IPS-NIHi11 (cell line): ENCODE results near the gene COX7A2L.
A peak's percentile ranks its signal among the peaks of the same experiment; 100 is the strongest.
"Not testable (repeated sequence)": the region's sequence is repeated elsewhere in the genome, so short reads cannot be mapped to it uniquely, and the experiment has no call there.

ENCODE experiments used
- DNase-seq: peaks from one replicate; pipeline ENCODE4 v3.0.0; 2012; ENCODE audit warnings: mixed read lengths, low spot score

The COX7A2L gene, protein sequence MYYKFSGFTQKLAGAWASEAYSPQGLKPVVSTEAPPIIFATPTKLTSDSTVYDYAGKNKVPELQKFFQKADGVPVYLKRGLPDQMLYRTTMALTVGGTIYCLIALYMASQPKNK

DNA sequence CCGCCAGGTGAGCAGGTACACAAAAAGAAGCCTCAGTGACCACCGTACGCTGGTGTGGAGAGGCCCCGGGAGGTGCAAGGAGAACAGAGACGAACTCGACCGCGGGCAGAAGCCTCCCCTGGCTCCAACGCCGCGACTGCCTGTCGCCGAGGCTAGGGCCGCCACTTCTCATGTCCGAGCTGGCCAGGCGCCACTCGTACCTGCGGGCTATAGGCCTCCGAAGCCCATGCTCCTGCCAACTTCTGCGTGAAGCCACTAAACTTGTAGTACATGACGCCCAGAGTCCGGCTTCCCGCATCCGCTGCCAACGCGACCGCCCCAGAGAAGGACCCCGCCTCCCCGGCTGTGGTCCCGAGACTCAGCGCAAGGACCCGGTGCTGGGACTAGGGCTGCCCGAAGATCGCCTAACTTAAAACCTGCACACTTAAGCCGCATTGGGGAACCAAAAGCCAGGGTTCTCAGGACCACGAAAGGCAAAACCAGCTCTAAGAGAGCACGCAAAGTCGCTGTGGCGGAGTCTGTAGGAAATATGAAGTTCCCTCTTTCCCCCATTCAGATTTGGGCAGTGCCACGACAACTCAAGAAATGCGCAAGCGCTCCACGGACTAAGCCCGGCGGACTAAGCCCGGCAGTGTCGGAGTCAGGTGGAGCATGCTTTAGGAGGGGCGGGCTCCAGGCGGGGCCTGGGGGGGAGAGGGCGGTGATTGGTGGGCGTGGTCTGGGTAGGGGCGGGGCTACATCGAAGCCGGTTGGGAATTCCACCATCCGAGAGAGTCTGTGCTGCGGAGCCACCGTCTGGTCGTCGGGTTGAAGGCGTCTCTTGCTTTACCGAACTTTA is at the start of gene COX7A2L:
COX7A2L (minus strand) TSS at position 328 of the 838 bp plus-strand sequence; CDS start at position 272, 56 bp downstream.
- peak; percentile 98 for DNase-seq

DNA sequence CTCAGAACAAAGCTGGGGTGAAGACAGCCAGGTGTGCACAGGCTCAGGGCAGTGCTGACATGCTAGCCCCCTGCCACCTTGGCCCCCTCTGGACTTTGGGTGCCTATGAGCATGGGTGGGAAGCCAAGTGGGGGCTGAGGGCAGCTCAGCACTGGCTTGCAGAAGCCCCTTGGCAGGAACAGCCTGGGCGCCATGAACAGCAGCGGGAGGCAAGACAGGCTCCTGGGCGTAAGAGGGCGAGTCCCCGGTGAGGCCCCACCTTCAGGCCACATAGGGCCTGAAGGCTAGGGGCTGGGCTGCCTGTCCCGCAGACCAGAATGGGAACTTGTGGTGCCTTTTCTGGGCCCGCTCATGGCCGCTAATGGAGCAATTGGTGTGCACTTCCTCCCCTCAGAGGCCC is 47.0 kb upstream of the COX7A2L start:
- DNase-seq = no peak

DNA sequence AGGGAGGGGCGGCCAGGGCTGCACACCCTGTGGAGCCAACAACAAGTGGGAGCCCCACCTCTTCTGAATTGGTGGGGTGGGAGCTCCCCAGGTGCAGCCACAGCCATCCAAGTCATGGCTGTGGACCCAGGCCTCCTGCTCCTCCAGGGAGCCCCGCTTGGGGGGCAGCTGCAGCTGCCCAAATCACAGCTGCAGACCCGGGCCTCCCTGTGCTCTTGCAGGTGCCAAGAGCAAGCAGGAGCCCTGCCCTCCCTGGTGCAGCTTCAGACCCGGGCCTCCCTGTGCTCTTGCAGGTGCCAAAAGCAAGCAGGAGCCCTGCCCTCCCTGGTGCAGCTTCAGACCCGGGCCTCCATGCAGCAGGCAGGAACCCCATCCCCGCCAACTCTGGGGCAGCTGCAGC is 46.5 kb upstream of the COX7A2L start:
- no peak for DNase-seq

DNA sequence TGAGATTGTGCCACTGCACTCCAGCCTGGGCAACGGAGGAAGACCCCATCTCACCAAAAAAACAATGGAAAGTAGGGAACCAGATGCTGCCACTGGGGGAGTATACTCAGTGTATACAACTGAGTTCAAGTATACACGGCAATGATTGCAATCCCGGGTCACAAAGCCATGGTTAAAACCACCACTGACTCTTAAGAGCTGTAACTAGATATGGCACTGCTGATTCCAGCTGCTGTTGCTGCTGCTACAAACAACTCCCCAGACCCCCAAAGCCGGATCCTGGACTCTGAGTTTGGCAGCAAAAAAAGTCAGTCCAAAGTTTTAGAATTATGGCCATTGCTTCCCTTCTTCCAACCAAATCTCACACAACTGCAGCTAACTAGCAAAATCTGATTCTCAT is 43.7 kb upstream of the COX7A2L start:
- DNase-seq = no peak

DNA sequence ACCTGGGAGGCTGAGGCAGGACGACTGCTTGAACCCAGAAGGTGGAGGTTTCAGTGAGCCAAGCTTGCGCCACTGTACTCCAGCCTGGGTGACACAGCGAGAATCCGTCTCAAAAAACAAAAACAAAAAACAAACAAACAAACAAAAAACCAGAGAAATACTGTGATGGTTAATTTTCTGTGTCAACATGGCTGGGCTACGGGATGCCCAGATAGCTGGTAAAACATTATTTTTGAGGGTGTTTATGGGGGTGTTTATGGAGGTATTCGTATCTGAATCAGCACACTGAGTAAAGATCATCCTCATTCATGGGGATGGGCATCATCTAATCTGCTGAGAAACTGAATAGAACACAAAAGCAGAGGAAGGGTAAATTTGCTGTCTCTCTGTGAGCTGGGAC is 40.8 kb upstream of the COX7A2L start:
- no peak for DNase-seq

DNA sequence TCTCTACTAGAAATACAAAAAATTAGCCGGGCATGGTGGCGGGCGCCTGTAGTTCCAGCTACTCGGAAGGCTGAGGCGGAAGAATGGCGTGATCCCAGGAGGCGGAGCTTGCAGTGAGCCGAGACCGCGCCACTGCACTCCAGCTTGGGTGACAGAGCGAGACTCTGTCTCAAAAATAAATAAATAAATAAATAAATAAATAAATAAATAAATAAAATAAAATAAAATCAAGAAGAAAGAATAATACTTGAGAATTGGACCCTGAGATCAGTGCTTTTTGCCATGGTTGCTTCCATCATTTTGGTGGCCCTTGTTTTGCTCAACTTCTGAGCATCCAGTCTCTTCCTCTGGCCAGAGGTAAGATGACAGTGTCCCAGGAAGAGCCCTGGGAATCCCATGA is 37.0 kb upstream of the COX7A2L start:
- DNase-seq = not testable (repeated sequence)

DNA sequence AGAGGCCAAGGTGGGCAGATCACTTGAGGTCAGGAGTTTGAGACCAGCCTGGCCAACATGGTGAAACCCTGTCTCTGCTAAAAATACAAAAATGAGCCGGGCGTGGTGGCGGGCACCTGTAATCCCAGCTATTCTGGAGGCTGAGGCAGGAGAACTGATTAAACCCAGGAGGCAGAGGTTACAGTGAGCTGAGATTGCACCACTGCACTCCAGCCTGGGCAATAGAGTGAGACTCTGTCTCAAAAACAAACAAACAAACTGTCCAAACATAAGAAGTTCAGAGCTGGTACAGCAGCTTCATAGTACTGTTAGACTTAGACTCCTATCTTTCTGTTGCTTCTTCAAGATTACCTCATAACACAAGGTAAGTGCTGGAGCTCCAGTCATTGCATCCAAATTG is 32.3 kb upstream of the COX7A2L start:
- DNase-seq = not testable (repeated sequence)

DNA sequence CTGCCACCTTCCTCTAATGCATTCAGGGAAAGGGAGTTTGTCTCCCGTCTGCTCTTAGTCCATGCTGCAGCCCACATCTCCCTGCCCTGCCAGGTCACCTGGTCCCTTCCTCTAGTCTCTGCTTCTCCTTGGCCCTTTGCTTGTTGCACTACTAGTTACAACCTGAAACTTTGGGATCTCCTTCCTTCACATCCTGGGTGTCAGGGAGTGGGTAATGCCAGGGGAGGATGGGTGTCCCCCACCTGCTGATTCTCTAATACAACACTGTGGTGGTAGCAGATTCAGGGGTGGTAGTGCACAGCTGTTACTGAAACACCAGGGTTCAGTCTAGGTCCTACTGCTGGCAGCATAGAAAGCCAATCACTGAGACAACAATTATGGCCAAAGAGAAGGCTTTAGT is 31.2 kb upstream of the COX7A2L start:
- DNase-seq = no peak

DNA sequence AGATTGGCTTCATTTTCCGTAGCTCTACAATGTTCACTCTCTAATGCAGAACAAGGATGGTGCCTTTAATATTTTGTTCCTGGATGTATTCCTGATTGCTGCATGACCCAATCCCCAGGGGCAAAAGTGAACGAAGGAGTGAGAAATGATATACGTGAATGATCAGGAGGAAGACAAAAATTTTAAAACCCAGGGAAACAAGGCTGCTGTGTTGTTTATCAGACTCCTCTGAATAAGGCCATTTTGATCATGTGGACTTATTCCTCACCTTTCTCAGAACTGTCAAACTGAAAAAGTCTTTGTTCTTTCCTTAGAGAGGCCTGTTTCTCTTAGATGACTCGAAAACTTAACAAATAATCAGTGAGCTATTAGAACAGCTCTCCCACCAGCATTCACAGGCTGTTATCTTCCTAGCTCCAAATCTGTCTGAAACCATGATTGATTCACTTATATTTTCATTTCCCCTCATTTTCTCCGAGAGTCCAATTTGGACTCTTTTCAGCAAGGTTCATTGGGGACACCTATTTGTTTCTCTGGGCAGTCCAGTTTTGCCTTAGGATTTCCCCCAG is 29.5 kb upstream of the COX7A2L start:
- DNase-seq = no peak

DNA sequence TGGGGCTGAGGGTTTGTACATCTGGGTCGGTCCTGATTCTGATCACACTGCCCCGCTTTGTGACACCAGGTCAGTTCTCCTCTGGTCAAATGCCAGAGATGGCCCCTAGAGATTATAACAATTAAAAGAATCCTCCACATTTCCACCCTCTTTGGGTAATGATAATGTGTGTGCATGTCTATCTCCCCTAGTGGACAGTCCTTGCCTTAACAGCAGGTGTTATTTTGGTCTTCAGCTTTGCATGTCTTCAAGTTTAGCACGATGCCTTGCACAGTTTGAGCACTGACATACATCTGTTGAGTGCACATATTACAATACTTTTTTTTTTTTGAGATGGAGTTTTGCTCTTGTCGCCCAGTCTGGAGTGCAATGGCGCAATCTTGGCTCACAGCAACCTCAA is 25.7 kb upstream of the COX7A2L start:
- DNase-seq = peak; percentile 28

DNA sequence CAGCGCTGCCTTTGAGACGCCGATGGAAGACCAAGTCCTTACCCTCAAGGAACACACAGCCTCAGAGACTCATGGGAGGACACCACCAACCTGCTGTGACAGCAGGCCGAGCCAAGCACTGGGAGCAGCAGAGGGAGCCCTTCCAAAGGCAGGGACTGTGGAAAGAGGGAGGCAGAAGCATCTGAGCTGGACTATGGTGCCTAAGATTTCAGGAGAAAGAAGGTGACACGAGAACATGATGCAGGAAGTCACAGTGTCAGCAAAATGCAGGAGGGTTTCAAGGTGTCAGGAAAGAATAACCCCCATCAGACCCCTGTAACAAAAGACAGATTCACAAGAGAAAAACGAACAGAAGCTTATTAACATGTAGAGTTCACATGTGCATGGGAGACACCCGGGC is 24.2 kb upstream of the COX7A2L start:
- peak; percentile 63 for DNase-seq

DNA sequence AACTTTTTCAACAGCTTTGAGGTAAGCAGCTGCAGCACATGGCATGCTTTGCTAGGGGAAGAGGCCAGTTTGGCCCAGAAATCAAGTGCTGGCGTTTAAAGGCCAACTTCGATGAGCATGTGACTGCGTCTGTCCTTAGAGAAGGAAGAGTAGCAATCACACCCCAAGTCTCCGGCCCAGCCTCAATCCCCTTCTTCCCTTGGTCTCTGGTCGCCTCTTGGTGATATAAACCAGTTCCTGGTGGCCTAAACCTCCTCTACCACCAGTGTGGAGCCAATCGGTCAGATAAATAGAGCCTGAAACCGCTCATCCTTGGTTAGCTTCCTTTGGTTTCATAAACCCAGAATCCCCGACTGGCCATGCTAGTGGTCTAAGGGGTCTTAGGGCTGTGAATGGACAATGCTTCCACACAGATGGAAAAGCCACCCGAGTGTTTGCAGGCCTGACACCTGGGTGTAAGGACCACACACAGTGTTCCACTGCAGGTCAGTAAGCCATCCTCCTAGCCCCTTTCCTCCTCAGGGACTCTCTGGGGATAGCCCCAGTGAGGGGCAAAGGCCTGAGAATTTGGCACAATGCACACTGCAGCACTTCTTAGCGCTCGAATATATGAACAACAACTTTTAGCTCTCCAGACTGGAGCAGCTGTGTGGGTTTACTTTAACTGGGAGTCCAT is 23.0 kb upstream of the COX7A2L start:
- no peak for DNase-seq

DNA sequence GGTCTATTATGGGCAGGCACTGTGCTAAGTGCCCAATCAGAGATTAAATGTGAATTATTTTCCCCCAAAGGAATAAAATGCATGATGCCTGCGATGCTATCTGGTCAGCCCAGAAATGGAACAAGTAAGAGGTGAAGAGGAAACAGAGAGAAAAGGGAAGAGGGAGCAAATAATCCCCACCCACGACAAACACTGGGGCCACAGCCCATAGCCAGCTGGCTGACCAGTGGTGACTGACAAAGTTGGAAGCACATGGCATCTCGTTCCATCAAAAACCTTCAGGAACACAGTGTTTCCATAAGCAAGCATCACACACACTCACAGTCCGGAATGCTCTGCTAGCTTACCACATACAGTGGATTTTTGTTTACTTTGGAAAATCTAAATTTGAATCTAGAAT is 21.1 kb upstream of the COX7A2L start:
- DNase-seq = no peak

DNA sequence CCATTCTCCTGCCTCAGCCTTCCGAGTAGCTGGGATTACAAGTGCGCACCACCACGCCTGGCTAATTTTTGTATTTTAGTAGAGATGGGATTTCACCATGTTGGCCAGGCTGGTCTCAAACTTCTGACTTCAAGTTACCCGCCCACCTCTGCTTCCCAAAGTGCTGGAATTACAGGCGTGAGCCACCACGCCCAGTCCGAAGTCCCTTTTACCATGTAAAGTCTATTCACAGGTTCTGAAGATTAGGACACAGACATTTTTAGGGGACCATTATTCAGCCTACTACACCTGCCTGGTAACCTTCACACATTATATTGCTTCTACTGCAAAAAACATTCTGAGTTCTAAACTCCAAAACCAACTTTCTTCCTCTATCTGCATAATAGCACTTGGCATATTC is 19.0 kb upstream of the COX7A2L start:
- DNase-seq = not testable (repeated sequence)

DNA sequence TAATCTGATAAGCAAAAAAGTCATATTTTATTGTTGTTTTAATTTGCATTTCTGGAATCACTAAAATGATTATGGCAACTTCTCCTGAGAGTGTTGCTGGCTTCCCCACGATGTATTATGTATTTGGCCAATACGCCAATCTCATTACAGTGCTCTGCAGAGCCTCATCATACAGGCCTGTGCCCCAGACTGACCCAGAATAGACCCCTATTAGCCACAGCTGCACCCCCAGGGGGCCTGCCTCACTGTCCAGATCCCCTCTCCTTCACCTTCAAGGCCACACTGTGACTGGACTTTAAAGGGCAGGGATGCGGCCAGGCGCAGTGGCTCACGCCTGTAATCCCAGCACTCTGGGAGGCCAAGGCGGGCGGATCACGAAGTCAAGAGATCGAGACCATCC is 17.4 kb upstream of the COX7A2L start:
- no peak for DNase-seq

DNA sequence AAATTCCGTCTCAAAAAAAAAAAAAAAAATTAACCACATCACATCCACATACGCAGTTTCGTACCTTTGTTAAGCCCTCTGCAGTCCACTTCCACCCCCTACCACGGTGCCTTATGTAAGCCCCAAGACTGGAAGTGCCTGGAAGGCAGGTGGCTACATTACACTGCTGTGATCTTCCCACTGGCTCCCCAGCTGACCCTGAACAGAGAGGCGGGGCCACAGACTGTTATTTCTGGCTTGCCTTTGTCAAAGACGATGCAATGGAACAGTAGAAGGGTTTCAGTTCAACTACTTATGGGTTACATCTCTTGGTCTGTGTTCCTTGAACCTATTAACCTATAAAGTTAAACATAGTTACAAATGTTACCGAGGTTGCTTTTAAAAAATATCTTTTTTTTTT is 15.7 kb upstream of the COX7A2L start:
- no peak for DNase-seq

DNA sequence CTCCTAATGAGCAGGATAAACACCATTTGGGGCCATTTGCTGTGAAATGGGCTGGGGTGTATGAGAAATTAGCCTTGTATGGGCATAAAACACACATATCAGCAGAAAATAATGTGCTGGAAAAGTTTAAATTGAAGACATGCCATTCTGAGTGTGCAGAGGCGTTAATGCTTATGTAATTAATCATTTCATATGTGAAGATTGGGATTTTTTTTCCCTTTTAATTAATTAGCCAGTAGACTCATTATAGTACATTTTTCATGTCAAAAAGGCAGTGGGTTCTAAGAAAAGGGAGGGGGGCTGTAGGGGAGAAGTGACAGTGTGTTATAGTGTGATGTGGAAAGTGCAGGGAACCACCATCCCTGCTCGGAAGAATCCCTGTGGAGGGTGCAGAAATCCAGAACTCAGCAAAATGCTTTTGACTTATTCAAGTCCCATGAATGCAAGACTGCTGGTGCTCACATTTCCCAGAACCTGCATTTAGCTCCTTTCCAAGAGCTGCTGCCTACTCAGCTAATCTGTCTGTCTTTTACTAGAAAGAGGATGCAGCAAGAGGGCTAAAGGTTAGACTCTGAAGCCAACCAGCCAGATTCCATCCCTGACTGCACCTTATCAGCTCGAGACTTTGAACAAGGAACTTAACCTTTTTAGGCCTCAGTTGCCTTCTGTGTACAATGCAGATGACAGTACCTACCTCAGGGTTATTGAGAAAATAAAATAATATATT is 11.6 kb upstream of the COX7A2L start:
- DNase-seq = no peak

DNA sequence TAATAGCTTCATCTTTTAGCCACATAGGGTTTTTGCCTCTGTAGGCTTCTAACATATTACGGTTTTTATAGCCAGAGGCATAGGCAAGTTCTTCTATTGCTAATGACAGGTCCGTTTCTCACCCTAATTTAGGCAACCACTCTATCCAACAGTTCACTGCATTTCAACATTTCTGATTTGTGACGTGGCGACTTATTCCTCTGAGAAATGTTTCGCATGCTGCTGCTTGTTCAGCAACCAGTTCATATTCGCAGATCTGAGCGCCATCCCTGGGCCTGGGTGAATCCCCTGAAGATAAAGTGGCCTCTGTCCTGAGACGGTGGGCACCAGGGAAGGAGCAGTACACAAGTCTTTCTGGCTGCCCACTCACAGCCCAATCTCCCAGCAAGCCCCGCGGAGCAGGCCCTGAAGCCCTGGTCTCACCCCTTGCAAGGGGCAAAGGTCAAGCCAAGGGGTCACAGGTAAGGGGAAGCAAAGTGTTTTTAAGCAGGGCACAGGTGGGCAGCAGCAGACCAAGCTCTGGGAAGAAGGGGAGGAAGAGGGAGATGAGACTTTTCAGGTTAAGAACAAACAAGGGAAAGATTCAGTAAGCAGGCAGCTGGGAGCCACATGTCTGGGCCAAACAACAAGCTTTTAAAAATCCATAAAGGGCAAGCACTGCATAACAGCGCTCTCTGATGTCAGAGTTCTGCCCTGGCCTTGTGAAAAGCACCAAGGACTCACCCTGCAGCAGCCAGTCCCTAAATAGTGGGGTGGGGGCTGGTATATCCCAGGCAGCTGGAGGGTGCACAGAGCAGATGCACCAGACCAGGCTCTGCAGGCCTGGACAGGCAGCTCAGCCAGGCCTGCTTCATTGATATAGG is 10.8 kb upstream of the COX7A2L start:
- DNase-seq = no peak

DNA sequence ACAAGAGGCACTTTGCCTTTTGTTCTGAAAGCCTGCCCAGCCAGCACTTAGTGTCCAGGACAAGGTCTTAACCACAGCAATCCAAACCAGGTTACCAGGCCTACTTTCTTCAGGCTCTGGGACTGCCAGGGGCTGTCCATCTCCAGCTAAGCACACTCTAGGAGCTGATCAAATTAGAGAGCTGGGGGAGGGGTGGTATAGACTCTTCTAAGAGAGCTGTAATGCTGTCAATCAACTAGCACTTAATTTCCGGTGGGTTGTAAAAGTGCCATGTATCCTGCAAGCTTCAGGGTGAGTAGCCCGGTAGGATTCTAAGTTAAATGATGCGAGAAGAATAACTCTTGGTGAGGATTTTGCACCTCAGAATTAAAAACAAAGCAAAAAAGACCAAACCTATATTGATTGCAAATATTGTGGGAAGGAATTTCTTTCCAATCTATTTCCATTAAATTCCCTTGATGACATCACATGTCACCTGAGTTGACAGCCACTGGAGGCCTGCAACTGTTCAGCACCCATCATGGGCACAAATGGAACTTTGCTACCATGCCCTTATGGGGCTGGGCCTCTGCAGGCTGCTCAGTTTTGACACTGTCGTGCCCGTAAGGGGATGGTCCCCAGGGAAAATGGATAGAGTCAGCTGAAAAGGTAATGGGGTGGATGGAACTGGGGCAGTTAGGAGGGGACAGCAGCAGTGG is 8.7 kb upstream of the COX7A2L start:
- no peak for DNase-seq

DNA sequence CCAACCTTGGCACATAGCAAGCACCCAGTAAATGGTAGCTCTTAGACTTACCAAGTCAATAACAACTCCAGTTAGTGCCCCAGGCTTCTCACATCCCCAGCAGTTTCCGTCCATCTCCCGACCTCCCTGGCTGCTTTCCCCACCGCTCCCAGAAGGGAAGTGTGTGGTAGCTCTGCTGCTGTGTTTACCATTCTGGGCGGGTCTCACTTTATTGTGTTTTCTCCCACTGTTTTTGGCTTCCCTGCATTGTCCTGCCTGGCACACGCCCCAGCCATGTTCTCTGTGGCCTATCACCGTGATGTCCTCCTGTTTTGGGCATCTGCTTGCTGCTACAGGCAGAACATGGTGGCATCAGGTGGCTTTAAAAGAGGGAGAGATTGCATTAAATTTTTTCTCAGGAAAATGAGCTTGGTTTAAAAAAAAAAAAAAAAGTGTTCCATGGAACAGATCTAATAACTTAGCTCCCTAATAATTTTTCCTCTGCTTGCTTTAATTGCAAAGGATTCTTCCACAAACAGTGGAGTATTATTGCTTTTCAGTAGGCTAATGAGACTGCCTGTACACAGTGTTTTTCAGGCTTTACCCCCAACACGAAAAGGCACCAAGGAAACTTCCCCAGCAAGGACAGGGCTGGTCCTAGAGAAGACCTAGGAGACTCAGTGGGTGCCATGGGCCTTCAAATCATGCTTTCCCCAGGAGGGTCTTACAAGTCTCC is 8.0 kb upstream of the COX7A2L start:
- DNase-seq = no peak
